Muscle of back (tissue), 11 donors: ENCODE measurements around the gene HLA-E. TPM values are rescaled to one million over a fixed set of nuclear protein-coding genes. Genes with fewer than 3 reads are reported as not detected.
"Not testable (repeated sequence)": the region's sequence is repeated elsewhere in the genome, so short reads cannot be mapped to it uniquely, and the experiment has no call there.

Source experiments
- DNase-seq, 3 donors: peaks; one replicate each; pipeline versions ENCODE4 v3.0.0 to v3.0.0-alpha.2; 2013
- polyA plus RNA-seq, 10 donors: library from polyadenylated mRNA; unstranded; fragments of 120-200 nt; gene quantifications; one replicate each; pipeline ENCODE4 v1.2.1, GENCODE V29; 2013; ENCODE audit not compliant: insufficient read length in 10 of 10

The HLA-E gene
- polyA plus RNA-seq, 10 donors: 61.7 to 117 (median 76.9) TPM

DNA sequence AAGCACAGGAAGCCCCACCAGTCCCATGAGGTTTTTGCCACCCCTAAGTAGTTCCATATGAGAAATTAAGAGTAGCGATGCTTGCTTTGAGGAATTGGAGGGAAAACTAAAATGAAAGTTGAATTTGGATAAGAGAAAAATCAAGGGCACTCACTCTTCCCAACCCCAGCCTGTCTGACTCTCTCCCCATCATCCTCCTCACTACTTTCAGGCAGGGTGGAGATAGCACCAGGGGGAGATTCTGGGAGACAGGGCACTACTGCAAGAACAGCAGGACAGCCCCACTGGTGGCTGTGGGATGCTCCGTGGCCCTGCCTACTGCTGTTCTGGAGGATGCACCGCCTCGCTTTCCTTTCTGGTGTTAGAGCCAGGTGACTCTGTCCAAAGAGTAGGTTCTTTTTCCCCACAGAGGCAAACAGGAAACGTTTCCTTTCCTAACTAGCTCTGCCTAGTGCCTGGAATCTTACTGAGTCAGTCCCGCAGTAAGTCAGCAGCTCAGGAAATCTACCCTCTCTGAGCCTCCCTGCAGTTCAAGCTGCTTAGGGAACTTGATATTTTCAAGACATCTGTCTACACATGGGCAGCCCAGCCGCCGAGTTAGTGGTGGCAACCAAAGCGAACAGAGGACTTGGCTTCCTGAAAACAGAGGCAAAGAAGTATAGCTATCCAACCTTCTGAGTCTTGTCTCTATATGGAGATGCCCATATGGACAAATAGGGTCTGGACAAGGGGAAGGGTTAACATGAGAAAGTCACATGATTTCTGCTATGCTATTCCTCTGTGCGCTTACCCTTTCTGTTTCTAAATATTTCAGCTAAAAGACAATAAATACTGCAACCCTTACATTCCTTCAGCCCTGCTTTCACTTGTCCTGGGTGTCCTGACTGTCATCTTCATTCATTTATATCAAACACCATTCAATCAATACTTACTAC lies 11.4 kb downstream of the HLA-E start:
- peak in 1 of 3 donors; percentile 10 for DNase-seq

GRCh38 chr6:30507849-30508827 lies 18.8 kb downstream of the HLA-E start:
- no peak for DNase-seq

GRCh38 chr6:30508890-30509736 lies 19.8 kb downstream of the HLA-E start:
- peak in 2 of 3 donors; percentile 21 to 35 for DNase-seq

DNA sequence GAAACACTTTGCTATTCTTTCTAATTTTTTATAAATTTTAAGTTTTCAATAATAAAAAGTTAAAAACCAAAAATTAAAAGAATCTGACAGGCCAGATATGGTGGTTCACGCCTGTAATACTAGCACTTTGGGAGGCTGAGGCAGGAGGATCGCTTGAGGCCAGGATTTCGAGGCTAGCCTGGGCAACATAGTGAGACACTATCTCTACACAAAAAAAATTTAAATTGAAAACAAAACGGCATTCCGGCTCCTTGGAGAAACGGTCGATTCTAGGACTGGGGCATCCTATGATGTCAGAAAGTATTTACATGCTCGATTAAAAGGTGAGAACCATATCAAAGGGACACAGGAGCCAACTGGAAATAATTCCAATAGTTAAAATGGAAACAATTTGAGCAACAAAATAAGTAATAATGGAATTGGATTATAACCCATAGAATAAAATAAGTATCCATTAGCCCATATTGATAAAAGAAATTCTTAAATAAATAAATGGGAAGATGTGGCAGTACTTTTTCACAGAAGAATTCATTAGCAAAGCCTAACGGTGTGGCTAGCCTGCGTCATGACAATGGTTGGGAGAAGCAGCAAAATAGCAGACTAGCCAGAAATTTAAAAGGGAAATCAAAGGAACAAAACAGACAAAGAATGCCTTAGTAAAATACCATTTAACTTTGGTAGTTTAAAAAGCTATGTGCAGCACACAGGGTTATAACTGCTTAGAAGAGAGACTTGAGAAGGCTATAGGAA lies 21.3 kb downstream of the HLA-E start:
- no peak for DNase-seq

DNA sequence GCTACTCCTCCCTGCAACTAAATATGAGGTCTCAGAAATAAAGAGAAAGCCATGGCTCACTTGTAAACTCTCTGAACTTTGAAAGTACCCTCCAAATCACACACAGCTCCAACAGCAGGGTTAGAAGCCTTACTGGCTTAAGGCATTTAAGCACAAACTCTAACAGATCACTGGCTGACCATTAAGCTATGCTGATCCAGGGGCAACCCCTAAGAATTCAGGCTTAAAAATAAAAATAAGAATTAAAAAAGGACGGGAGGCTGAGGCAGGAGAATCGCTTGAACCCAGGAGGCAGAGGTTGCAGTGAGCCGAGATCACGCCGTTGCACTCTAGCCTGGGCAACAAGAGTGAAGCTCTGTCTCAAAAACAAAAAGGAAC lies 21.8 kb downstream of the HLA-E start:
- no peak for DNase-seq

GRCh38 chr6:30513451-30513850 lies 24.1 kb downstream of the HLA-E start:
- no peak for DNase-seq

GRCh38 chr6:30515106-30515505 lies 25.8 kb downstream of the HLA-E start:
- DNase-seq: no peak

GRCh38 chr6:30515944-30516753 lies 26.8 kb downstream of the HLA-E start:
- DNase-seq: peak; percentile 86 to 94 (median 88)

- DNase-seq: not testable (repeated sequence)
Observed at GRCh38 chr6:30516754-30517076, 27.4 kb downstream of the HLA-E start.

DNA sequence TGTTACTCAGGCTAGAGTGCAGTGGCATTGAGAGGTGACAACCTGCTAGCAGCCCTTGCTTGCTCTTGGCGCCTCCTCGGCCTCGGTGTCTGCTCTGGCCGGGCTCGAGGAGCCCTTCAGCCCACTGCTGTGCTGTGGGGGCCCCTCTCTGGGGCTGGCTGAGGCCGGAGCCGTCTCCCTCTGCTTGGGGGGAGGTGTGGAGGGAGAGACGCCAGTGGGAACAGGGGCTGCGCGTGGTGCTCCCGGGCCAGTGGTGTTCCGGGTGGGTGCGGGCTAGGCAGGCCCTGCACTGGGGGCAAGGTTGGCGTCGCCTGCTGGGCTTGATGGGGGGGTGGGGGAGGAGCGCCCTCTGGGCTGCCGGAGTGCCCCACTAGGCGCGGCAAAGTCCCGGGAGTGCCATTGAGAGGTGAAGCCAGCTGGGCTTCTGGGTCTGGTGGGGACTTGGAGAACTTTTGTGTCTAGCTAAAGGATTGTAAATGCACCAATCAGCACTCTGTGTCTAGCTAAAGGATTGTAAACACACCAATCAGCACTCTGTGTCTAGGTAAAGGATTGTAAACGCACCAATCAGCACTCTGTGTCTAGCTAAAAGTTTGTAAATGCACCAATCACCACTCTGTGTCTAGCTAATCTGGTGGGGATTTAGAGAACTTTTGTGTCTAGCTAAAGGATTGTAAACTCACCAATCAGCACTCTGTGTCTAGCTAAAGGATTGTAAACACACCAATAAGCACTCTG lies 28.6 kb downstream of the HLA-E start:
- DNase-seq: not testable (repeated sequence)

DNA sequence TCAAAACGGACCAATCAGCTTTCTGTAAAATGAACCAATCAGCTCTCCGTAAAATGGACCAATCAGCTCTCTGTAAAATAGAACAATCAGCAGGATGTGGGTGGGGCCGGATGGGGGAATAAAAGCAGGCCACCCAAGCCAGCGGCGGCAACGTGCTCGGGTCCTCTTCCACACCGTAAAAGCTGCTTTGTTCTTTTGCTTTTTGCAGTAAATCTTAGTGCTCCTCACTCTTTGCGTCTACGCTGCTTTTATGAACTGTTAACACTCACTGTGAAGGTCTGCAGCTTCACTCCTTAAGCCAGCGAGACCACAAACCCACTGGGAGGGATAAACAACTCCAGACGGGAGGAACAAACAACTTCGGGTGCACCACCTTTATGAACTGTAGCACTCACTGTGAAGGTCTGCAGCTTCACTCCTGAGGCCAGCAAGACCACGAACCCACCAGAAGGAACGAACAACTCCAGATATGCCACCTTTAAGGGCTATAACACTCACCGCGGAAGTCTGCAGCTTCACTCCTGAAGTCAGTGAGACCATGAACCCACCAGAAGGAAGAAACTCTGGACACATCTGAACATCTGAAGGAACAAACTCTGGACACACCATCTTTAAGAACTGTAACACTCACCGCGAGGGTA lies 29.3 kb downstream of the HLA-E start:
- DNase-seq: not testable (repeated sequence)

- no peak for DNase-seq
Observed at GRCh38 chr6:30520522-30520921, 31.2 kb downstream of the HLA-E start.

DNA sequence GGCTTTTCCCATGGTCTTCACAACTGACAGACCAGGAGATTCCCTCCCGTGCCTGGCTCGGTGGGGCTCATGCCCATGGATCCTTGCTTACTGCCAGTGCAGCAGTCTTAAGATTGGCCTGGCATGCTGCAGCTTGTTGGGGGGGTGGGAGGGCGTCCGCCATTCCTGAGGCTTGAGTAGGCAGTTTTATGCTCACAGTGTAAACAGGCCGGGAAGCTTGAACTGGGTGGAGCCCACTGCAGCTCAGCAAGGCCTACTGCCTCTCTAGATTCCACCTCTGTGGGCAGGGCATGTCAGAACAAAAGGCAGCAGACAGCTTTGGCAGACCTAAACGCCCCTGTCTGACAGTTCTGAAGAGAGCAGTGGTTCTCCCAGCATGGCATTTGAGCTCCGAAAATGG lies 31.8 kb downstream of the HLA-E start:
- not testable (repeated sequence) for DNase-seq

- DNase-seq: not testable (repeated sequence)
Observed at GRCh38 chr6:30521952-30522351, 32.6 kb downstream of the HLA-E start.

DNA sequence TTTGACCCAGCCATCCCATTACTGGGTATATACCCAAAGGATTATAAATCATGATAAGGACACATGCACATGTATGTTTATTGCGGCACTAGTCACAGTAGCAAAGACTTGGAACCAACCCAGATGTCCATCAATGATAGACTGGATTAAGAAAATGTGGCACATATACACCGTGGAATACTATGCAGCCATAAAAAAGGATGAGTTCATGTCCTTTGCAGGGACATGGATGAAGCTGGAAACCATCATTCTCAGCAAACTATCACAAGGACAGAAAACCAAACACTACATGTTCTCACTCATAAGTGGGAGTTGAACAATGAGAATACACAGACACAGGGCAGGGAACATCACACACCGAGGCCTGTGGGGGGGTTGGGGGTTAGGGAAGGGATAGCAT lies 37.1 kb downstream of the HLA-E start:
- not testable (repeated sequence) for DNase-seq

GRCh38 chr6:30529349-30529875 lies 40.1 kb downstream of the HLA-E start:
- DNase-seq: not testable (repeated sequence)

GRCh38 chr6:30530014-30530413 lies 40.7 kb downstream of the HLA-E start:
- DNase-seq: no peak
